ENCODE data around the gene PRAMEF11. TPM values are rescaled to one million over a fixed set of nuclear protein-coding genes. Genes with fewer than 3 reads are reported as not detected.
"Not testable (repeated sequence)": the region's sequence is repeated elsewhere in the genome, so short reads cannot be mapped to it uniquely, and the experiment has no call there.

Gene PRAMEF11
- not detected for polyA plus RNA-seq (ENCODE audit: insufficient read length in 3 of 3)

GRCh38 chr1:12831310-12831709 is at the start of gene PRAMEF11:
PRAMEF11 (minus strand) TSS chr1:12831410; CDS start chr1:12828789, 2,621 bp downstream.
- DNase-seq (ENCODE audit: low read depth in 3 of 3, low spot score in 2 of 3): not testable (repeated sequence)

- not testable (repeated sequence) for DNase-seq (ENCODE audit: low read depth in 3 of 3, low spot score in 2 of 3)
These were observed 47.2 kb upstream of the PRAMEF11 start for GRCh38 chr1:12878453-12878852.

DNA sequence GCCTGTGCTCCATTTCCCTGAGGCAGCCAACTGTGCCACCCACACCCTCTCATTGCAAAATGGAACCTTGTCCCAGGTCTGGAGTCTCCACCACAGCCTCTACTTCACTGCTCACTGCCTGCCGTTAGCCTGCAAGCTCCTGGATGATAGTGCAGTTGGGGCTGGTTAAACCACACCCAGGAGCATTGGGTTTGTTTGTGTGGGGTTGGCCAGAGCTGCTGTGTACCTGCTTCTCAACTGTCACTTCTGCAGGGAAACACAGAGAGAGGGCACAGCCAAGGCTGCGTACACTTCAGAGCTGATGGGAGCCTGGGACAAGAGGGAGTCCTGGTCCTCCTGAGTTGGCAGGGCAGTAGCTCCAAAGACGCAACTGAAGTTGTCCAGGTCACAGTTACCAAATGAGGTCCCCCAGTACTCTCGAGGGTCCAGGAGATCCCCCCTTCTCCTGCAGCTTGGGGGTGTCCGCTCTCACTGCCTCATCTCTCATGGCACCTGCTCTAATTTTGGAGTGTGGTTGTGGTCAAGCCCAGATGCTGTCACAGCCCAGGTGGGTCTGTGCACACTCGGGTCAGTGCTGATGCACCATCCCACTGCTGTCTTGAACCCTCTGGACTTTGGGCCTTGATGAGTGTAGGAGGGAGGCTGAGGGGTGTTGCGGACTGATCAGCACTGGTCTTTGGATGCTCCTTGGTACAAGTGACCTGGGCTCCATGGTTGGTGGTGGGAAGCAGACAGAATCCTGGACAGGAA is 32.1 kb upstream of the PRAMEF11 start:
- DNase-seq (ENCODE audit: low read depth in 3 of 3, low spot score in 2 of 3): not testable (repeated sequence)

- not testable (repeated sequence) for DNase-seq (ENCODE audit: low read depth in 3 of 3, low spot score in 2 of 3)
These were observed 25.6 kb upstream of the PRAMEF11 start, which contains the start of gene PRAMEF2 for GRCh38 chr1:12856786-12857185. PRAMEF2 (plus strand) TSS chr1:12857086; CDS start chr1:12859010, 1,924 bp downstream.

DNA sequence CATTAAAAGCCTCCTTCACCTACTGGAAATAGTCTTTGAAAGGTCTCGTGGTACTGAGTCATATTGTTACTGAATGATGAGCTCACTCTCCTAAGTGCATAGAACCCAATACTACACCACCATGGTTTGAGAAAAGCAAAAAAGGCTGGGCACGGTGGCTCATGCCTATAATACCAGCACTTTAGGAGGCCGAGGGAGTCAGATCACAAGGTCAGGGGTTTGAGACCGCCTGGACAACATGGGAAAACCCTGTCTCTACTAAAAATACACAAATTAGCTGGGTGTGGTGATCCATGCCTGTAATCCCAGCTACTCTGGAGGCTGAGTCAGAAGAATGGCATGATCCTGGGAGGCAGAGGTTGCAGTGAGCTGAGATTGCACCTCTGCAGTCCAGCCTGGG is 20.6 kb upstream of the PRAMEF11 start:
- no peak for DNase-seq (ENCODE audit: low read depth in 3 of 3, low spot score in 2 of 3)

DNA sequence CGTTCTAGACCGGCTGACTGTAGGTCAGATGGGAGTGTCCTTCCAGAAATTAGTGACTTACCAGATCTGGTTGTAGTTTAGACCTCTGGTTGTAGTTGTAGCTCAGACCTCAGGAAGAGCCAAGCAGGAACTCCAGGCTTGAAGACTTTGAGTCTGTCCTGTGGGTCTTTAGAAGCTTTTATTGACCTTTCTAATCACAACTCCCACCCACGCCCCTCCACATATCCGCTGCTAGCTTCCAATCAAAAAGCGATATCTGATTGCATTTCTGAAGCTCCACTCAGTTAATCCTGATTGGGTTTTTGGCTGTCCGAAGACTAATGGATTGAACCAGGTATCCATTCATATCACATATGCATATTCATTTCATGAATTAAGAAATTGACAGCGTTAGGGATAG is 17.4 kb upstream of the PRAMEF11 start, which contains the start of gene HNRNPCL1:
Gene HNRNPCL1 (minus strand): TSS at position 101 of the 400 bp plus-strand sequence. CDS start 431 bp downstream, outside the sequence.
- not testable (repeated sequence) for DNase-seq (ENCODE audit: low read depth in 3 of 3, low spot score in 2 of 3)

- DNase-seq (ENCODE audit: low read depth in 3 of 3, low spot score in 2 of 3): not testable (repeated sequence)
These were observed 2.0 kb upstream of the PRAMEF11 start for GRCh38 chr1:12833251-12833650.

- not testable (repeated sequence) for DNase-seq (ENCODE audit: low read depth in 3 of 3, low spot score in 2 of 3)
These were observed 12.1 kb downstream of the PRAMEF11 start for GRCh38 chr1:12819061-12819460.

DNA sequence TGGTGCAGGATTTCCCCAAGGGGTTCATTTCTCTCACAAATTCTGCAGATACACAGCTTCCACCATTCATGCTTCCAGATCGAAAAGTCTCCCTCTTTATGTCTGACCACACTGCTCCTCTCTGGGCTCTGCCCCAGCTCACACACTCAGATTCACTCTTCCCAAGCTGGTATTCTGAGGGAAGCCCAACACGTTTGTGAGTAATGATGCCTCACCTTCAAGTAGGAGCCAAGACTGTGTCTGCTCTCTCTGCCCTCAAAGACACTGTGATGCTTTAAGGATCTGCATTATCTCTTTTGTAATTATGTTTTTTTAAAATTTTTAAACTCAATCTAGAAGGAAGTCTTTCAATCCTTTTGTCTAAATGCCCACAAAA is 19.8 kb downstream of the PRAMEF11 start:
- DNase-seq (ENCODE audit: low read depth in 3 of 3, low spot score in 2 of 3): no peak

- DNase-seq (ENCODE audit: low read depth in 3 of 3, low spot score in 2 of 3): no peak
These were observed 20.4 kb downstream of the PRAMEF11 start for GRCh38 chr1:12810691-12811408.

GRCh38 chr1:12809933-12810332 is 21.3 kb downstream of the PRAMEF11 start:
- no peak for DNase-seq (ENCODE audit: low read depth in 3 of 3, low spot score in 2 of 3)

DNA sequence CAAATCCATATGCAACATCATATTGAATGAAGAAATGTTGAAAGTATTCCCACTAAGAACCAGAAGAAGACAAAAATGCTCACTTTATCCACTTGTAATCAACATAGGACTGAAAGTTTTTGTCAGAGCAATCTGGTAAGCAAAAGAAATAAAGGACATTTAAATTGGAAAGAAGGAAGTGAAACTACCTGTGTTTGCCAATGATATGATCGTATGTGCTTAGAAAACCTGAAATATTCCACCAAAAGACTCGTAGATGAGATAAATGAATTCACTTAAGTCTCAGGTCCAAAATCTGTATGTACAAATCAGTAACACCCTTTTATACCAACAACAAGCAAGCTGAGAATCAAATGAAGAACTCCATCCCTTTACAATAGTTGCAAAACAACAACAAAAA is 31.5 kb downstream of the PRAMEF11 start:
- no peak for DNase-seq (ENCODE audit: low read depth in 3 of 3, low spot score in 2 of 3)

DNA sequence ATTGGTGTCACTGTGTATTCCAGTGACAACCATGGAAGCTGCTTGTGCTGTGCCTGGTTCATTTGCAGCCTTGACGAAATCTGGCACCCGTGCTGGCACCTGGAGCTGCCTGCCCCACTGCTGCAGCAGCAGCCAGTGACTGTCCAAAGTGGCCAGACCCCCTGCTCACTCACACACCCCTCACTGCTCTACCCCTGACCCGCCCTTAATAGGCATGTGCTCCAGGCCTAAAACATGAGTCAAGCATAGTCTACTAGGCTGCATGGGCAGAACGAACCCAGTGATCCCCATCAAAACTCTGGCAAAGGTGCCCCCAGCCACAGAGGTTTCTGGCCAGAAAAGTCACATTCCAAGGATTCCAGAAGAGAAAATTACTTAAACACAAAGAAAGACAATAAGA is 32.3 kb downstream of the PRAMEF11 start:
- DNase-seq (ENCODE audit: low read depth in 3 of 3, low spot score in 2 of 3): no peak

- DNase-seq (ENCODE audit: low read depth in 3 of 3, low spot score in 2 of 3): not testable (repeated sequence)
These were observed 40.1 kb downstream of the PRAMEF11 start, which contains the start of gene PRAMEF1 for GRCh38 chr1:12791097-12791496. PRAMEF1 (plus strand) TSS chr1:12791397; CDS start chr1:12793228, 1,831 bp downstream.

- not testable (repeated sequence) for DNase-seq (ENCODE audit: low read depth in 3 of 3, low spot score in 2 of 3)
These were observed 46.5 kb downstream of the PRAMEF11 start for GRCh38 chr1:12784729-12785128.

- not testable (repeated sequence) for DNase-seq (ENCODE audit: low read depth in 3 of 3, low spot score in 2 of 3)
These were observed 47.4 kb downstream of the PRAMEF11 start for GRCh38 chr1:12783783-12784182.

DNA sequence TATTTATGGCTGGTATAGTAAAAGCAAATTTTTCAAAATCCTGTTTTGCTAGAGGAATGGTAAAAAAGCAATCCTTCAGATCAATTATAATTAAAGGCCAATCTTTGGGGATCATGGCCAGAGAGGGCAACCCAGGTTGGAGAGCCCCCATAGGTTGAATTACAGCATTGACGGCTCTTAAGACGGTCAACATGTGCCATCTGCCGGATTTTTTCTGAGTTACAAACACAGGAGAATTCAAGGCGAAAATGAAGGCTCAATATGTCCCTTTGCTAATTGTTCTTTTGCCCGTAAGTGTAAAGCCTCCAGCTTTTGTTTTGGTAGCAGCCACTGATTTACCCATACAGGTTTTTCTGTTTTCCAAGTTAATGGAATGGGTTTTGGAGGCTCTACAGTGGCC is 49.7 kb downstream of the PRAMEF11 start:
- DNase-seq (ENCODE audit: low read depth in 3 of 3, low spot score in 2 of 3): not testable (repeated sequence)

GRCh38 chr1:12778907-12779306 is 52.3 kb downstream of the PRAMEF11 start:
- no peak for DNase-seq (ENCODE audit: low read depth in 3 of 3, low spot score in 2 of 3)

GRCh38 chr1:12778061-12778460 is 53.1 kb downstream of the PRAMEF11 start:
- no peak for DNase-seq (ENCODE audit: low read depth in 3 of 3, low spot score in 2 of 3)

DNA sequence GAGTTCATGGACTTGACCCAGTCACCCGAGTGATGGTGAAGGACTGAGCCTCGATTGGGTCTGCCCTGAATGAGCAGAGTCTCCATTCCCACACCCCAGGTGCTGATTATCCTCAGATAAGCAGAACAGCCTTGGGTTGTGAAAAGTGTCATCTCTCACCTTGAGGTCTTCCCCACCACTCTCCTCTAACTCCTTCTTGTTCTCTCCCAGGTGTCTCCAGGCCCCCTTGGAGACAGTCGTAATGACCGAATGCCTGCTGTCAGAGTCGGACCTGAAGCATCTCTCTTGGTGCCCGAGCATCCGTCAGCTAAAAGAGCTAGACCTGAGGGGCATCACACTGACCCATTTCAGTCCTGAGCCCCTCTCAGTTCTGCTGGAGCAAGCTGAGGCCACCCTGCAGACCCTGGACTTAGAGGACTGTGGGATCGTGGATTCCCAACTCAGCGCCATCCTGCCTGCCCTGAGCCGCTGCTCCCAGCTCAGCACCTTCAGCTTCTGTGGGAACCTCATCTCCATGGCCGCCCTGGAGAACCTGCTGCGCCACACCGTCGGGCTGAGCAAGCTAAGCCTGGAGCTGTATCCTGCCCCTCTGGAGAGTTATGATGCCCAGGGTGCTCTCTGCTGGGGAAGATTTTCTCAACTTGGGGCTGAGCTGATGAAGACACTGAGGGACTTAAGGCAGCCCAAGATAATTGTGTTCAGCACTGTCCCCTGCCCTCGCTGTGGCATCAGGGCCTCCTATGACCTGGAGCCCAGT is 54.2 kb downstream of the PRAMEF11 start:
- DNase-seq (ENCODE audit: low read depth in 3 of 3, low spot score in 2 of 3): no peak

DNA sequence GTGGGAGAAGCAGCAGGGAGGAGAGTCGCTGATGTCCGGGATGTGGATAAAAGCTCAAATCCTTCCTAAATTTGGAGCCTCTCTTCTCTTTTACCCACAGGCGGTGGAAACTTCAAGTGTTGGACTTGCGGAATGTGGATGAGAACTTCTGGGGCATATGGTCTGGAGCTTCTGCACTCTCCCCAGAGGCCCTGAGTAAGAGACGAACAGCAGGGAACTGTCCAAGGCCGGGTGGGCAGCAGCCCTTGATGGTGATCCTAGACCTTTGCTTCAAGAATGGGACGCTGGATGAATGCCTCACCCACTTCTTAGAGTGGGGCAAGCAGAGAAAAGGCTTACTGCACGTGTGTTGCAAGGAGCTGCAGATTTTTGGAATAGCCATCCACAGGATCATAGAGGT is 55.8 kb downstream of the PRAMEF11 start:
- DNase-seq (ENCODE audit: low read depth in 3 of 3, low spot score in 2 of 3): no peak

Data from right renal cortex interstitium (tissue), 3 donors.